Neutrophil (primary cell): ENCODE data around the gene ADRM1.

Experiments used
- H3K27ac ChIP-seq: fragments of 200-600 bp; sonication (generic); 2 replicates; pipeline ENCODE4 v1.5.1; 2016; ENCODE audit warnings: mild to moderate bottlenecking, moderate library complexity
- H3K27me3 ChIP-seq: fragments of 200-600 bp; sonication (generic); 2 replicates; pipeline ENCODE4 v1.6.0; 2016; ENCODE audit warnings: mild to moderate bottlenecking
- H3K36me3 ChIP-seq: fragments of 200-600 bp; sonication (generic); 2 replicates; pipeline ENCODE4 v1.5.1; 2017
- H3K4me1 ChIP-seq, 2 experiments: fragments of 200-600 bp in 1 of 2; sonication (generic) in 1 of 2; 1 replicate in 1 of 2; 2 replicates in 1 of 2; pipeline versions ENCODE4 v1.5.1 to v1.6.1; 2013 to 2016; ENCODE audit warnings: low read depth in 1 of 2, low read length in 1 of 2, mild to moderate bottlenecking in 1 of 2, moderate library complexity in 1 of 2; ENCODE audit not compliant: control insufficient read depth in 1 of 2, insufficient read depth in 1 of 2
- H3K4me3 ChIP-seq, 2 experiments: fragments of 200-600 bp in 1 of 2; sonication (generic) in 1 of 2; 1 replicate in 1 of 2; 2 replicates in 1 of 2; pipeline ENCODE4 v1.5.1; 2013 to 2016; ENCODE audit warnings: low read depth in 1 of 2, low read length in 1 of 2, mild to moderate bottlenecking in 1 of 2, moderate library complexity in 1 of 2
- H3K9me3 ChIP-seq: fragments of 200-600 bp; sonication (generic); 2 replicates; pipeline ENCODE4 v1.5.1; 2016
- CTCF ChIP-seq: fragments of 200-600 bp; sonication (generic); IDR thresholded peaks from 2 replicates; pipeline ENCODE4 v1.5.1; 2016; ENCODE audit warnings: antibody characterized with exemption

Gene ADRM1

DNA sequence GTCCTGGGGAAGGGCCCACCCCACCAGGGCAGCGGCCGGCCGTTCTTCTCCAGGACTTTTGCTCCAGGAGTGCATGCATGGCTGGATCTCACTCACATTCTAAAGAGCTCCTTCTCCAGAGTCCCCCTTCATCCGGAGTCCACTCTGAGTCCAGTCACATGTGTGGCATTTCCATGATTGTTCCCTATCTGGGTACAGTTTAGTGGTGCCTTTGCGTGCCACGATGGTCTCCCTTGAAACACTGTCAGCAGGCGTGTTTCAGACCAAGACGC is 43.6 kb upstream of the ADRM1 start:
- peaks cover 95% of the 10 kb centered on the region for H3K36me3 ChIP-seq
- no peaks in the 10 kb centered on the region for H3K27me3 ChIP-seq
- H3K9me3 ChIP-seq, result no peaks in the 10 kb centered on the region
- TF ChIP-seq CTCF, result no peak
- H3K4me3 ChIP-seq, result no peak overlapping the region
- no peak overlapping the region for H3K27ac ChIP-seq
- no peaks in the 10 kb centered on the region for H3K4me1 ChIP-seq

- peaks cover 100% of the 10 kb centered on the region for H3K36me3 ChIP-seq
Measured at GRCh38 chr20:62262064-62262463, 40.7 kb upstream of the ADRM1 start.

DNA sequence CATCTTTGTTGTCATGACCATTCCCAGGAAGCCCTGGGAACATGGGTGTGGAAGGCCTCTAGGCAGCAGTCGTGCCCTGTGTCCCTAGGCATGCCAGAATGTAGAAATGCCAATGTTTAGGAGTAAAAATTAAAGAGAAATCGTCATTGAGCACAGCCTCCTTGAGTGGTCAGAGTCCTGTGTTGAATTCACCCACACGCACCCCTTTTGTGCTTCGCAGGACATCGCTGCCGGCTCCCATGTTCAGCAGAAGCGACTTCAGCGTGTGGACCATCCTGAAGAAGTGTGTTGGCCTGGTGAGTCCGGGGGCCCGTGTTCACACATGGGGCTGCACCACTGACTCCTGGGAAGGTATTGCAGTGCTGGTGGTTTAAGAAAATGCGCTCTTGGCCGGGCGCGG is 39.4 kb upstream of the ADRM1 start:
- no peak overlapping the region for H3K27ac ChIP-seq
- H3K4me1 ChIP-seq, result no peaks in the 10 kb centered on the region
- H3K4me3 ChIP-seq, result no peak overlapping the region
- H3K9me3 ChIP-seq, result no peaks in the 10 kb centered on the region
- no peak for TF ChIP-seq CTCF
- H3K27me3 ChIP-seq, result no peaks in the 10 kb centered on the region
- peaks cover 96% of the 10 kb centered on the region for H3K36me3 ChIP-seq

More at GRCh38 chr20:62262064-62262463, 40.7 kb upstream of the ADRM1 start:
- Histone ChIP-seq H3K27me3 (no peaks in the 10 kb centered on the region), H3K27ac (no peak overlapping the region), H3K4me3 (no peak overlapping the region), H3K9me3 (no peaks in the 10 kb centered on the region), H3K4me1 (no peaks in the 10 kb centered on the region)
- no peak for TF ChIP-seq CTCF

GRCh38 chr20:62265365-62265764 is 37.4 kb upstream of the ADRM1 start:
- H3K4me1 ChIP-seq, result no peaks in the 10 kb centered on the region
- peaks cover 94% of the 10 kb centered on the region for H3K36me3 ChIP-seq
- H3K9me3 ChIP-seq, result no peaks in the 10 kb centered on the region
- H3K27ac ChIP-seq, result peak overlapping the region; percentile 7
- H3K27me3 ChIP-seq, result no peaks in the 10 kb centered on the region
- H3K4me3 ChIP-seq, result no peak overlapping the region
- no peak for TF ChIP-seq CTCF

DNA sequence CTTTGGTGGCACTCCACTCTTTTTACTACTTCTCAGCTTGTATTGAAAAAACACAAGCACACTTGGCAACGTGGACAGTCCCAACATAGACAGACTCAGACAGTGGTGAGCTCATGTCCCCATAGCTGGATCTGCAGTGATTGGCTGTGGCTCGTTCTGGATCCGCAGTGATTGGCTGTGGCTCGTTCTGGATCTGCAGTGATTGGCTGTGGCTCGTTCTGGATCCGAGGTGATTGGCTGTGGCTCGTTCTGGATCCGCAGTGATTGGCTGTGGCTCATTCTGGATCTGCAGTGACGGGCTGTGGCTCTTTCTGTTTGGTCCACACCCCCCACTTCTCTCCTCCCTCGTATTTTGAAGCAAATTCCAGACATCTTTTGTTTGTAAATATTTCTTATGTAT is 36.5 kb upstream of the ADRM1 start:
- Histone ChIP-seq H3K4me1 (no peaks in the 10 kb centered on the region), H3K27me3 (no peaks in the 10 kb centered on the region), H3K4me3 (no peak overlapping the region), H3K27ac (peak overlapping the region; percentile 7), H3K9me3 (no peaks in the 10 kb centered on the region), H3K36me3 (peaks cover 89% of the 10 kb centered on the region)
- TF ChIP-seq CTCF, result no peak

GRCh38 chr20:62266851-62267250 is 35.9 kb upstream of the ADRM1 start:
- Histone ChIP-seq H3K27me3 (no peaks in the 10 kb centered on the region), H3K9me3 (no peaks in the 10 kb centered on the region), H3K4me1 (no peaks in the 10 kb centered on the region), H3K4me3 (no peak overlapping the region), H3K27ac (no peak overlapping the region), H3K36me3 (peaks cover 89% of the 10 kb centered on the region)
- TF ChIP-seq CTCF, result no peak
